Suppressor macrophage treated with lipopolysaccharide for 4 hours (primary cell): ENCODE data around the gene ZFHX3.
A peak's percentile ranks its signal among the peaks of the same experiment; 100 is the strongest.

Experiments
- DNase-seq: peaks from one replicate; pipeline ENCODE4 v3.0.0-alpha.2; 2020

Gene ZFHX3

GRCh38 chr16:73036074-73036826 lies 11.7 kb downstream of the ZFHX3 start:
- DNase-seq, result peak; percentile 60

DNA sequence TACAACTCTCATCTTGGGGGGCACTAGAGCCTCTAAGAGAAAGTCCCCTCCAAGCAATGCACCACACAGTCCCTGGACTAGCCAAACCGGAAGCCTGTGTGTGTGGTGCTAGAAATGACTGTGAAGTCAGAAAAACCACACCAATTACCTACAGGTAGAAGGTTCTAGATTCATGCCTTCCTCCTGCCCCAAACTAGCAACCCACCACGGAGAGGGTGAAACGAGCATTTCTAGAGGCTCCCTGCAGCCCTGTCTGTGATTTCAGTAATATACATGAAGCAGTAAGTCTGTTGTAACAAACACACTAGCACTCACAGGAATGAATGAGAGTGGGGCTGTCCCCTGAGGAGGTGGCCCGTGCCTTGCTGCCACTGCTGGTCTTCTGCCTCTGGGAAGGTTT lies 13.6 kb downstream of the ZFHX3 start:
- DNase-seq, result no peak

DNA sequence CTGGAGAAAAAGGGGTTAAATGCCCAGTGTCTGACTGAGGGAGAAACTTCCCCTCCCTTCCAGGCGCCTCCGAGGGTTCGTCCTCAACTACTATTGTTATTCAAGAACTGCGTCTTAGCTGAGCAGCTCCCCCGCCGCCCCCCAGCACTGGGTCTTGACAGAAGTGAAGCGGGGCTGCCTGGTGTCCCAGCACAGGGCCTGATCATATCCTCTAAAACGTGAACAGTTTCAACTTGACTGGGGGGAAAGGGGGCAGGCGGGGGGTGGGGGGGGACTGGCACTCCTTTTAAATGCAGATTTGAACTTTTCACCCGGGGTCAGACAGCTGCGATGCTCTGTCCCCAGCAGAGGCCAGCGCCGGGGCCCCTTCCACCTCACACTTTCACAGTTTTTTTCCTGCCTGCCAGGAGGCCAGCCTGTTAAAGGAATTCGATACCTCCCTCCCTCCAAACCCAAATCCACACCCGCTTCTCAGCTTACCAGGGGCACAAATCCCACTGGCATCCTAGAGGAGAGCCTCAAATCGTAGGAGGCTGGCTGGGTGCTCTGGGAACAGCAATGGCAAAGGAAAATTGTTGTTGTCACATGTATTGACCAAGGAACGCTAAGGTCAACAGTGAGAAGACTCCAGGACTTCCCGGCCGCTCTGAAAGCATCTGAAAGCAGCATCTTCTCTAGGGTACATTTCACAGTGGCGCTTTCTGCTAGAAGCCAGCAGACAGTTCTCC lies 14.5 kb downstream of the ZFHX3 start:
- DNase-seq, result no peak

DNA sequence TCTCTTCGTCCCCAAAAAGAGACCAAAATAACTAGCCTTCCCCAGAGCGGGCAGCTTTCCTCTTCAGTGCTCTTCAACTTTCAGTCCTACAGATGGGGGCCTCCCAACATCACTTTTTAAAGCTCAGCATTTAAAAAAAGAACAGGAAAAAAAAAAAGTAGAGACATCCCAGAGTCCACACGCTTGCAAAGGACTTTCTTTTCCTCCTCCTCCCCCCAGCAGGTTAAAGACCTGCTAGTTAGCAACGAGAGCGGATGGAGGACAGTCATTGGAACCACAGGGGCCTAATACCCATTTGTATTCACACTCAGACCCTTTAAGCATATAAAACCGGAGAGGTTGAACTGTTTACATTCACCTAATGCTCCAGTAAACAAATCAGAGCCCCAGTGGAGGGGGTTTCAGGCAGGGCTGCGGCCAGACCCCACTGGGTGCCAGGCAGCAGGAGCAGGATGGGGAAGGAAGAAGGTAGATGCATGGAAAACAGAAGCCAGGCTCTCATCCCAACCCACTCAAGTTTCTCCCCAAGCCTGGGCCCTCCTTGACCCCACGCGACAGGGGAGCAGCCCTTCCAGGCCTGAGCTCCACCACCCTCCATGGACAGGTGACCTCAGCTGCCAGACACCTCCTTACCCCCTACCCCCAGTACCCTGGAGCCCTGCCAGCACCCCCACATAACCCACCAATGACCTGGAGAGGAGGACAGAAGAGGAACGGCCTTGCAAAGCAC lies 15.2 kb downstream of the ZFHX3 start:
- DNase-seq, result no peak

GRCh38 chr16:73031984-73032383 lies 15.9 kb downstream of the ZFHX3 start:
- DNase-seq, result no peak

- no peak for DNase-seq
Observed at GRCh38 chr16:73031155-73031866, 16.6 kb downstream of the ZFHX3 start.

GRCh38 chr16:73028721-73029361 lies 19.1 kb downstream of the ZFHX3 start:
- DNase-seq, result no peak

DNA sequence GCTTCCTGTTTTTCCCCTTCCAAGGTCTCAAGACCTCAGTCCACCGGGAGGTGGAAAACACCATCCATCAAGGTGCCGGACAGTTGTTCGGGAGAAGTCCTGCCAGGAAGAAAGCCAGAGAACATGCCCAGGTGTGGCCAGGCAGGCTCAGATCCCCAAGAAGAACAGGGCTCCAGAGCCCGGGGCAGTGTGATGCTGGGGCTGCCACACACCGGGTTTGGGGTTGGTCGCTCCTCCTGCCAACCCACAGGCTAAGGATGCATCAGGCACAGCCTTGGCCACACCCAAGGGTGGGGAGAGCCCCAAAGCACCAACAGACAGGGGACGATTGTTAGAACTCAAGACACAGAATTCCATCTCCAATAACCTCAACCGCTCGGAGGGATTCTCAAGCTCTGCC lies 19.7 kb downstream of the ZFHX3 start:
- no peak for DNase-seq

DNA sequence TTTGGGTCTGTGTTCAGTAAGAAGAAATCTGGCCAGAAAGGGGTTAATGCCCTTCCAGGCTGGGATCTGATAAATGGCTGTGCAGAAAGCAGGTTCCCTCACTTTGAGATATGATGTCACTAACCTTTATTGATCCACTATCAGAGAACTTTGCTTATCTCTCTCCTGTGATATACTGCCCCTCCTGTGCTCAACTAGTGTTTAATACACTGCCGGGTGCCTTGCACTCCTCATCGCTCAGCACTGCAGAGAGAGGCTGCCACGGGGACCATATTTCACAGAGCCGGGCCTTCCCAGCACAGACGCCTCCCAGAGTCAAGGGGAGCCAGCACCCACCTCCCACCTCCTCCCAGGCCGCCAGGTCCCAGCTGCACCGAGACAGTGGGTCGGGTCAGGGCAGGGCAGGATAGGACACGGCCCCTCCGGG lies 20.2 kb downstream of the ZFHX3 start:
- no peak for DNase-seq

GRCh38 chr16:73026754-73027684 lies 20.9 kb downstream of the ZFHX3 start:
- DNase-seq, result no peak

- no peak for DNase-seq
Observed at GRCh38 chr16:73025856-73026210, 22.1 kb downstream of the ZFHX3 start.

- DNase-seq, result no peak
Observed at GRCh38 chr16:73025151-73025855, 22.6 kb downstream of the ZFHX3 start.

GRCh38 chr16:73024571-73025105 lies 23.3 kb downstream of the ZFHX3 start:
- DNase-seq, result no peak

DNA sequence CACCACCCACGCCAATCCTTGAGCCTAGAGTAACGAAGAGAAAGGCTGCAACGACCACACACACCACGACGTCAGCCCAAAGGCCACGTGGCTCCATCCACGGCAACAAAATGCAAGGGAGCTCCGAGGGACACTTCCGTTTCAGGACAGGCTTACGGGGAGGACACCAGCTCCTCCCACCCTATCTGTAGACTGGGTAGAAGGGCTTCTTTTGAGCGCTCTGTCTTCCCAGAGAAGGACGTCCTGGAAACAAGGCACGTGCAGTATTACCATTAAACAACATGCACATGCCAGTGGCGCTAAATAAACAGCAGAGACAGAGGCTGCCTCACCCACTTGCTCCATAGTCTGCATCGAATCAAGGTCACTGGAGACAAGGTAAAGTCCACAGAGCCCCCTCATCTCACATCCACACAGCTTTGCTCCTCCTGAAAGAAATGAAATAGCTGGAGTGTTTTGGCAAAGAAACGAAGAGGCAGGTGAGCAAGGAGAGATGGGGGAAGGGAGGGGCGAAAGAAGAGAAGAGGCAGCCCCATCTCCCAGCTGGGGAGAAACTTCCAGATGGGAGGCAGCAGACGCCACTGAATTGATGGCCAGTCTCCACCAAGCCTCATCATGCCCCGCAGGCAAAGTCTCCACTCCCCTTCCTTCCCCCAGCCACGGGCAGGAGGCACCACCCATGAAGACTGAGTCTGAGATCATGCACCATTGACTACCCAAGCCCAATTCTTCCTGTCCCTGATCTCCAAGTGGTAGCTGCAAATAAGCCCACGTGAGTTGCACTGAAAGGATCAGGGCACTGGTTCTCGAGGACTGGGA lies 24.0 kb downstream of the ZFHX3 start:
- no peak for DNase-seq

DNA sequence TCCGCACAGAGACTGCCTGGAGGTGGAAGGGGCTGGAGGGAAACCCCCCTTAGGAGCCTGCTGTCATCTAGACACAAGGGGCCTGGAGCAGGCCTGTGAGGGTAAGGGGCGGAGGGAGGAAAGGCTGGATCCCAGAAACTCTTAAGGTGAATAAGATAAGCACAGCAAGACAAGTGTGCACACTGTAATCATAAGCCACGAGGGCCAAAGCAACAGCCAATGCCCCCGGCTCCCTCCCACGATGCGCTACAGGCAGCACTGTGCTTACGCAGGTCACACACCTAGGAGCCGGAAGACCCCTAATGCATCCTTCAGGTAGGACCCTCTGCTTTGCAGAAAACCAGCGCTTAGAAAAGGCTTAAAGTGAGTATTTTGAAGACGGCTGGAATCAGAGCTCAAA lies 24.6 kb downstream of the ZFHX3 start:
- no peak for DNase-seq

- no peak for DNase-seq
Observed at GRCh38 chr16:73022534-73022933, 25.4 kb downstream of the ZFHX3 start.

- DNase-seq, result no peak
Observed at GRCh38 chr16:73021866-73022495, 25.9 kb downstream of the ZFHX3 start.

DNA sequence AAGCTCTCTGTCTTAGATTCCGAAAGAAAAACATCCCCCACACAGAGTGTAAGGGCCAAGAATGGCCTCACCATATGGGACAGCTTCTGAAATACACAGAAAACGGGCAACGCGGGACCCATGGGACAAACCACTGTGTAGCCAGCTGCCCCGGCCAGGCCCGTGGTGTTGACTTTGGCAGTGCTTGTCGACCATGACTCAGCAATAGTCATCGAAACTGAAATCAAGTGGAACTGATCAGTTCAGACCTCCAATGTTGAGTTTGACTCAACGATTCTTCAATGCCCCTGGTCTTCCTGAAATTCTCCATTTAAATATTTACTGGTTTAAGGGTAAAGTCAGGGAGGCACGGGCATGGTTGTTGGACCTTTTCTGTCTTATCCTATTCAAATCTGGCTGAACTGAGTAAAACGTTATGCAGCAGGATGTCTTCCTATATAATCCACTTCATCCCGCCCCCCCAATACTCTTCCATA lies 27.5 kb downstream of the ZFHX3 start:
- no peak for DNase-seq
